Breast epithelium (tissue), 4 donors: Measurements from ENCODE around the gene RLN1. TPM values are rescaled to one million over a fixed set of nuclear protein-coding genes. Genes with fewer than 3 reads are reported as not detected.

Source experiments
- DNase-seq, 2 donors: peaks; one replicate each; pipeline ENCODE4 v3.0.0-alpha.2; 2019; ENCODE audit warnings: low spot score in 2 of 2
- H3K27ac ChIP-seq, 2 donors: fragments of 200-600 bp; sonication (generic) in 1 of 2; one replicate each; pipeline ENCODE4 v1.5.1; 2016 to 2019; ENCODE audit warnings: mild to moderate bottlenecking in 1 of 2
- H3K27me3 ChIP-seq, 2 donors: fragments of 200-600 bp; sonication (generic) in 1 of 2; one replicate each; pipeline versions ENCODE4 v1.5.1 to v1.6.0; 2017 to 2019; ENCODE audit warnings: control low read depth in 1 of 2, mild to moderate bottlenecking in 1 of 2
- H3K36me3 ChIP-seq: fragments of 200-600 bp; one replicate; pipeline ENCODE4 v1.5.1; 2019
- H3K4me1 ChIP-seq, 2 donors: fragments of 200-600 bp; sonication (generic); one replicate each; pipeline ENCODE4 v1.5.1; 2016 to 2019; ENCODE audit warnings: control low read depth in 1 of 2
- H3K4me3 ChIP-seq, 3 donors: fragments of 200-600 bp; sonication (generic); 1 replicate in 2 of 3; 2 replicates in 1 of 3; pipeline ENCODE4 v1.5.1; 2016 to 2019; ENCODE audit warnings: mild to moderate bottlenecking in 3 of 3, moderate library complexity in 2 of 3
- H3K9me3 ChIP-seq, 2 donors: fragments of 200-600 bp; sonication (generic) in 1 of 2; one replicate each; pipeline ENCODE4 v1.5.1; 2016 to 2019; ENCODE audit warnings: control low read depth in 1 of 2
- POLR2A ChIP-seq: fragments of 450-650 bp; IDR thresholded peaks from one replicate; pipeline ENCODE4 v1.6.1; 2016; ENCODE audit warnings: antibody characterized with exemption, mild to moderate bottlenecking, moderate library complexity
- POLR2AphosphoS5 ChIP-seq, 3 donors: sonication (generic); formaldehyde crosslinking; IDR thresholded peaks; one replicate each; pipeline ENCODE4 v1.6.1; 2017; ENCODE audit warnings: antibody characterized with exemption in 3 of 3
- intact Hi-C: fragments of 100-400 bp; cut with DNase I; formaldehyde crosslinking; loops from one replicate; pipeline ENCODE4 v1.15.1; 2023; ENCODE audit warnings: low total_unique reads
- total RNA-seq, 3 donors: library from RNA; depleted of rRNA; stranded (reverse); fragments of >200 nt; gene quantifications; one replicate each; pipeline ENCODE4 v1.1.0, GENCODE V29; 2016
- TF ChIP-seq, protein P1 (sequence below), 3 donors: fragments of 450-650 bp; IDR thresholded peaks; one replicate each; pipeline ENCODE4 v1.5.1; 2016 to 2017; ENCODE audit warnings: antibody characterized with exemption in 3 of 3, mild to moderate bottlenecking in 3 of 3, moderate library complexity in 3 of 3

Gene RLN1
- total RNA-seq, 3 donors from 2014 or later = 0.48 to 1.3 (median 1.2) TPM

- TF ChIP-seq POLR2A (no peak), POLR2AphosphoS5 (IDR thresholded peaks at IDR 0.05) (no peak)
- TF ChIP-seq, protein P1, sequence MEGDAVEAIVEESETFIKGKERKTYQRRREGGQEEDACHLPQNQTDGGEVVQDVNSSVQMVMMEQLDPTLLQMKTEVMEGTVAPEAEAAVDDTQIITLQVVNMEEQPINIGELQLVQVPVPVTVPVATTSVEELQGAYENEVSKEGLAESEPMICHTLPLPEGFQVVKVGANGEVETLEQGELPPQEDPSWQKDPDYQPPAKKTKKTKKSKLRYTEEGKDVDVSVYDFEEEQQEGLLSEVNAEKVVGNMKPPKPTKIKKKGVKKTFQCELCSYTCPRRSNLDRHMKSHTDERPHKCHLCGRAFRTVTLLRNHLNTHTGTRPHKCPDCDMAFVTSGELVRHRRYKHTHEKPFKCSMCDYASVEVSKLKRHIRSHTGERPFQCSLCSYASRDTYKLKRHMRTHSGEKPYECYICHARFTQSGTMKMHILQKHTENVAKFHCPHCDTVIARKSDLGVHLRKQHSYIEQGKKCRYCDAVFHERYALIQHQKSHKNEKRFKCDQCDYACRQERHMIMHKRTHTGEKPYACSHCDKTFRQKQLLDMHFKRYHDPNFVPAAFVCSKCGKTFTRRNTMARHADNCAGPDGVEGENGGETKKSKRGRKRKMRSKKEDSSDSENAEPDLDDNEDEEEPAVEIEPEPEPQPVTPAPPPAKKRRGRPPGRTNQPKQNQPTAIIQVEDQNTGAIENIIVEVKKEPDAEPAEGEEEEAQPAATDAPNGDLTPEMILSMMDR (IDR thresholded peaks at IDR 0.05) = no peak
- H3K4me3 ChIP-seq = no peak overlapping the region
- H3K4me1 ChIP-seq = no peaks in the 10 kb centered on the region
- H3K27ac ChIP-seq = no peak overlapping the region
- H3K27me3 ChIP-seq = no peaks in the 10 kb centered on the region
- no peak for DNase-seq
- intact Hi-C loops = no loop called here
- no peaks in the 10 kb centered on the region for H3K36me3 ChIP-seq
- H3K9me3 ChIP-seq = no peaks in the 10 kb centered on the region
Observed at GRCh38 chr9:5375790-5376477, 36.3 kb upstream of the RLN1 start.

DNA sequence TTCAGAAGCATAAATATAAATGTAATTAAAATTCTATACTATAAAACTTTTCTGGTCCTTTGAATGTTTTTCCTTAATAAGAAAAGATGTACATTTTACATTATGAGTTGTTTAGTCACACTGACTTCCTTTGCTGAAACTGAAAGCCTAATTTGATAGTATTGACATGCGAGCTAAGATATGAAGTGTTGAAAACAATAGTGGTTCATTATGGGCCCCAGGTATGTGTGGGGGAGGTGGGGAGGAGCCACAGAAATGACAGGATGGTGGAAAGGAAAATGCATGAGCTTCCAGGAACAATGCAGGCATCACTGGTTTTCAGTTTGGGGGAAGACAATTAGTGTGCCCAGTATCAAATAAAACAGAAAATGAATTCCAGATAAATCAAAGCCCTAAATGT, 35.4 kb upstream of the RLN1 start:
- Histone ChIP-seq H3K27me3 (no peaks in the 10 kb centered on the region), H3K4me1 (no peaks in the 10 kb centered on the region), H3K9me3 (no peaks in the 10 kb centered on the region), H3K4me3 (no peak overlapping the region), H3K36me3 (no peaks in the 10 kb centered on the region), H3K27ac (no peak overlapping the region)
- TF ChIP-seq, protein P1 (IDR thresholded peaks at IDR 0.05) = no peak
- TF ChIP-seq POLR2AphosphoS5 (IDR thresholded peaks at IDR 0.05) = no peak
- no peak for TF ChIP-seq POLR2A
- intact Hi-C loops = no loop called here
- DNase-seq = no peak

- no peak overlapping the region for H3K4me3 ChIP-seq
- intact Hi-C loops = no loop called here
- TF ChIP-seq, protein P1 (IDR thresholded peaks at IDR 0.05) = no peak
- TF ChIP-seq POLR2A (no peak), POLR2AphosphoS5 (IDR thresholded peaks at IDR 0.05) (no peak)
- no peak overlapping the region for H3K27ac ChIP-seq
- no peaks in the 10 kb centered on the region for H3K27me3 ChIP-seq
- peaks cover 0 to 7% of the 10 kb centered on the region in 2 donors for H3K9me3 ChIP-seq
- H3K4me1 ChIP-seq = no peaks in the 10 kb centered on the region
- DNase-seq = no peak
- no peaks in the 10 kb centered on the region for H3K36me3 ChIP-seq
Observed at GRCh38 chr9:5364294-5365024, 24.8 kb upstream of the RLN1 start.

- TF ChIP-seq POLR2AphosphoS5 (IDR thresholded peaks at IDR 0.05) = no peak
- TF ChIP-seq, protein P1 (IDR thresholded peaks at IDR 0.05) = no peak
- TF ChIP-seq POLR2A = no peak
- intact Hi-C loops = no loop called here
- Histone ChIP-seq H3K4me3 (no peak overlapping the region), H3K27ac (no peak overlapping the region), H3K4me1 (no peaks in the 10 kb centered on the region), H3K27me3 (no peaks in the 10 kb centered on the region), H3K9me3 (no peaks in the 10 kb centered on the region), H3K36me3 (no peaks in the 10 kb centered on the region)
- no peak for DNase-seq
Observed at GRCh38 chr9:5361326-5362010, 21.8 kb upstream of the RLN1 start.

GRCh38 chr9:5360341-5360740, 20.7 kb upstream of the RLN1 start:
- H3K9me3 ChIP-seq = no peaks in the 10 kb centered on the region
- intact Hi-C loops = no loop called here
- no peak for DNase-seq
- no peaks in the 10 kb centered on the region for H3K27me3 ChIP-seq
- TF ChIP-seq POLR2A = no peak
- TF ChIP-seq, protein P1 (IDR thresholded peaks at IDR 0.05) = no peak
- TF ChIP-seq POLR2AphosphoS5 (IDR thresholded peaks at IDR 0.05) = no peak
- H3K4me3 ChIP-seq = no peak overlapping the region
- H3K27ac ChIP-seq = no peak overlapping the region
- no peaks in the 10 kb centered on the region for H3K36me3 ChIP-seq
- H3K4me1 ChIP-seq = no peaks in the 10 kb centered on the region
